ENCODE data around the gene CDC42SE1. TPM values are rescaled to one million over a fixed set of nuclear protein-coding genes. Genes with fewer than 3 reads are reported as not detected.

Gene CDC42SE1
- polyA plus RNA-seq, 3 donors = 62.1 to 302 (median 75.7) TPM

DNA sequence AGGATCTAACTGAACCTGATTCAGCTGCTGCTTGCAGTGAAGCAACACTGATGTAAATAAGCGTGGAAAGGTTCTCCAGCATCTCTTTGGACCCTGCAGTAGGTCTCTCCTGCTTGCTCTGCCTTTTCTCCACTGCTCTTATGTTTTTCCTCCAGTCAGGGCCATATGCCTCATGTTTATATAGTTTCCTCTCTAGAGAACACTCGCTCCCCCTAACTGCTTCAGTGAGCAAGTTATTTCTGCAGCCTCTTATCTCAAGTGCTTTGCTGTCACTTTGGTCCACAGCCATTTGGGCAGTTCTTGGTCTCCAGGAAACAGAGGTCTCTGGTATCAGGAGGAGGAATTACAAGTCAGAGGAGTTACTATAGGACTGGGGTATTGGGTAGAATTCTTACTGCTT is 45.9 kb downstream of the CDC42SE1 start:
- Mint-ChIP-seq H3K4me1 (peaks cover 16% of the 10 kb centered on the region), H3K4me3 (no peak overlapping the region), H3K36me3 (peaks cover 13 to 22% of the 10 kb centered on the region in 2 donors), H3K27ac (no peak overlapping the region), H3K9me3 (no peaks in the 10 kb centered on the region), H3K27me3 (ENCODE audit: low read depth in 3 of 3) (peaks cover 0 to under 1% (median 0%) of the 10 kb centered on the region in 3 donors)
- H3K36me3 ChIP-seq (replicated peaks in 1 of 2; ENCODE audit: control insufficient read depth in 1 of 2, insufficient read depth in 2 of 2, low read length in 2 of 2) = peaks cover 5 to 18% of the 10 kb centered on the region in 2 donors
- no peak for DNase-seq
- no peak overlapping the region for H3K4me2 ChIP-seq (replicated peaks; ENCODE audit: extremely low read depth, low read length, poor library complexity, severe bottlenecking)
- H3K4me1 ChIP-seq (ENCODE audit: control insufficient read depth in 1 of 2, insufficient read depth in 2 of 2, low read length in 2 of 2) = peaks cover 9 to 13% of the 10 kb centered on the region in 2 donors
- no peak overlapping the region for H3K4me3 ChIP-seq (replicated peaks in 1 of 3; ENCODE audit: low read depth in 2 of 3, low read length in 3 of 3)
- intact Hi-C loops (cut with micrococcal nuclease) = loop anchor here in 1 of 2 donors (5.0 kb wide), 1 partner anchor 34 kb away; the partner anchor contains the start of gene C1orf56
- H3K9ac ChIP-seq (ENCODE audit: insufficient read depth, low read length, poor library complexity, severe bottlenecking) = no peak overlapping the region
- no peaks in the 10 kb centered on the region for H3K27me3 ChIP-seq (ENCODE audit: control insufficient read depth in 2 of 2, insufficient read depth in 2 of 2, low read length in 2 of 2)
- no peak overlapping the region for H3K27ac ChIP-seq (ENCODE audit: low read depth in 1 of 2, low read length in 2 of 2)
- WGBS (ENCODE audit: insufficient coverage) = 100% methylated on average over 1 of the region's 2 CpGs
- no peak overlapping the region for H2AFZ ChIP-seq (ENCODE audit: insufficient read depth, low read depth, low read length, poor library complexity, severe bottlenecking)
- H4K20me1 ChIP-seq (ENCODE audit: insufficient read depth, low read length) = no peaks in the 10 kb centered on the region
- H3K79me2 ChIP-seq (ENCODE audit: insufficient read depth, low read length) = peaks cover 15% of the 10 kb centered on the region
- TF ChIP-seq, protein P1, sequence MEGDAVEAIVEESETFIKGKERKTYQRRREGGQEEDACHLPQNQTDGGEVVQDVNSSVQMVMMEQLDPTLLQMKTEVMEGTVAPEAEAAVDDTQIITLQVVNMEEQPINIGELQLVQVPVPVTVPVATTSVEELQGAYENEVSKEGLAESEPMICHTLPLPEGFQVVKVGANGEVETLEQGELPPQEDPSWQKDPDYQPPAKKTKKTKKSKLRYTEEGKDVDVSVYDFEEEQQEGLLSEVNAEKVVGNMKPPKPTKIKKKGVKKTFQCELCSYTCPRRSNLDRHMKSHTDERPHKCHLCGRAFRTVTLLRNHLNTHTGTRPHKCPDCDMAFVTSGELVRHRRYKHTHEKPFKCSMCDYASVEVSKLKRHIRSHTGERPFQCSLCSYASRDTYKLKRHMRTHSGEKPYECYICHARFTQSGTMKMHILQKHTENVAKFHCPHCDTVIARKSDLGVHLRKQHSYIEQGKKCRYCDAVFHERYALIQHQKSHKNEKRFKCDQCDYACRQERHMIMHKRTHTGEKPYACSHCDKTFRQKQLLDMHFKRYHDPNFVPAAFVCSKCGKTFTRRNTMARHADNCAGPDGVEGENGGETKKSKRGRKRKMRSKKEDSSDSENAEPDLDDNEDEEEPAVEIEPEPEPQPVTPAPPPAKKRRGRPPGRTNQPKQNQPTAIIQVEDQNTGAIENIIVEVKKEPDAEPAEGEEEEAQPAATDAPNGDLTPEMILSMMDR (IDR thresholded peaks at IDR 0.05) = no peak
- no peaks in the 10 kb centered on the region for H3K9me3 ChIP-seq (replicated peaks in 1 of 2; ENCODE audit: control insufficient read depth in 1 of 2, insufficient read depth in 1 of 2, low read length in 2 of 2)

DNA sequence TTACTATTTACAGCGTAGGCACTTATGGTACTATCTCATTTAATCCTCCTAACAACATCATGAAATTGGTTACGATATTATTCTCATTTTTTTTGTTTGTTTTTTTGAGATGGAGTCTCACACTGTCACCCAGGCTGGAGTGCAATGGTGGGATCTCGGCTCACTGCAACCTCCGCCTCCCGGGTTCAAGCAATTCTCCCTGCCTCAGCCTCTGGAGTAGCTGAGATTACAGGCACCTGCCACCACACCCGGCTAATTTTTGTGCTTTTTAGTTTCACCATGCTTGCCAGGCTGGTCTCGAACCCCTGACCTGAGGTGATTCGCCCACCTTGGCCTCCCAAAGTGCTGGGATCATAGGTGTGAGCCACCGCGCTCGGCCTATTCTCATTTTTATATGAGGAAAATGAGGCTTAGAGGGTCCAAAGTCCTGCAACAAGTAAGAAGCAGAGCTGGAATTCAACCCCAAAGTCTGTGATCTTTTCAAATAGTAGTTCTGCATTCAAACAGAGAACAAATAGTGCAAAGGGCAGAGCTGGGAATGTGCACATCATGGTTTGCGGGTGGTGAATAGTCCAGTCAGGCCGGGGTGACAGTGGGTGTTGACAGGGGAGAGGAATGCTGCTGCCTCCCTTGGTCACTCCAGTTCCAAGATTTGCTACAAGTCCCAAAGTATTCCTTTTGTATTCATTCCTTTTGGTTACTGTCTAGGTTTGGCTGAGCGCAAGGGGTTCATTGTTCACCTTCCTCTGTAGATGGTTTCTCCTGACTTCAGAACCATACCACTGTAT is 46.5 kb downstream of the CDC42SE1 start:
- Mint-ChIP-seq H3K9me3 (no peaks in the 10 kb centered on the region), H3K27me3 (ENCODE audit: low read depth in 3 of 3) (peaks cover 0 to 3% (median 0%) of the 10 kb centered on the region in 3 donors), H3K27ac (no peak overlapping the region), H3K4me3 (no peak overlapping the region), H3K4me1 (peaks cover 21% of the 10 kb centered on the region), H3K36me3 (peaks cover 7 to 18% of the 10 kb centered on the region in 2 donors)
- Histone ChIP-seq H3K27me3 (ENCODE audit: control insufficient read depth in 2 of 2, insufficient read depth in 2 of 2, low read length in 2 of 2) (no peaks in the 10 kb centered on the region), H2AFZ (ENCODE audit: insufficient read depth, low read depth, low read length, poor library complexity, severe bottlenecking) (no peak overlapping the region), H3K9ac (ENCODE audit: insufficient read depth, low read length, poor library complexity, severe bottlenecking) (no peak overlapping the region), H3K4me1 (ENCODE audit: control insufficient read depth in 1 of 2, insufficient read depth in 2 of 2, low read length in 2 of 2) (peaks cover 11 to 16% of the 10 kb centered on the region in 2 donors), H3K36me3 (replicated peaks in 1 of 2; ENCODE audit: control insufficient read depth in 1 of 2, insufficient read depth in 2 of 2, low read length in 2 of 2) (peaks cover 2 to 12% of the 10 kb centered on the region in 2 donors), H3K9me3 (replicated peaks in 1 of 2; ENCODE audit: control insufficient read depth in 1 of 2, insufficient read depth in 1 of 2, low read length in 2 of 2) (no peaks in the 10 kb centered on the region), H3K4me3 (replicated peaks in 1 of 3; ENCODE audit: low read depth in 2 of 3, low read length in 3 of 3) (no peak overlapping the region), H4K20me1 (ENCODE audit: insufficient read depth, low read length) (no peaks in the 10 kb centered on the region), H3K79me2 (ENCODE audit: insufficient read depth, low read length) (peaks cover 17% of the 10 kb centered on the region), H3K4me2 (replicated peaks; ENCODE audit: extremely low read depth, low read length, poor library complexity, severe bottlenecking) (no peak overlapping the region), H3K27ac (ENCODE audit: low read depth in 1 of 2, low read length in 2 of 2) (no peak overlapping the region)
- TF ChIP-seq, protein P1 (IDR thresholded peaks at IDR 0.05) = no peak
- intact Hi-C loops (cut with micrococcal nuclease) = loop anchor here in 1 of 2 donors (5.0 kb wide), 1 partner anchor 34 kb away; the partner anchor contains the start of gene C1orf56
- WGBS (ENCODE audit: insufficient coverage) = 96% methylated on average over 10 of the region's 14 CpGs
- no peak for DNase-seq
